DOHH2 (cell line): ENCODE measurements around the gene ADCK1.

Experiments
- H3F3A ChIP-seq: fragments of 200-600 bp; sonication (generic), shearing (Covaris generic); 2 replicates; pipeline ENCODE4 v1.6.0; 2016; ENCODE audit warnings: antibody characterized with exemption, mild to moderate bottlenecking; ENCODE audit not compliant: control insufficient read depth, insufficient read depth
- H3K27ac ChIP-seq: fragments of 200-600 bp; sonication (generic); 2 replicates; pipeline ENCODE4 v1.5.1; 2014; ENCODE audit warnings: low read depth, mild to moderate bottlenecking, low read length, moderate library complexity
- H3K27me3 ChIP-seq: fragments of 200-600 bp; sonication (generic); 2 replicates; pipeline ENCODE4 v1.6.1; 2014; ENCODE audit warnings: mild to moderate bottlenecking, low read length, mixed read lengths; ENCODE audit not compliant: control insufficient read depth
- H3K36me3 ChIP-seq: fragments of 200-600 bp; sonication (generic); 2 replicates; pipeline ENCODE4 v1.6.1; 2014; ENCODE audit warnings: mild to moderate bottlenecking, low read length, moderate library complexity, mixed read lengths; ENCODE audit not compliant: control insufficient read depth
- H3K4me1 ChIP-seq: fragments of 200-600 bp; sonication (generic); 2 replicates; pipeline ENCODE4 v1.6.1; 2014; ENCODE audit warnings: mild to moderate bottlenecking, low read length, mixed read lengths; ENCODE audit not compliant: control insufficient read depth
- H3K4me2 ChIP-seq: fragments of 200-600 bp; sonication (generic); 2 replicates; pipeline ENCODE4 v1.6.0; 2014; ENCODE audit warnings: mild to moderate bottlenecking, low read length, moderate library complexity
- H3K4me3 ChIP-seq: fragments of 200-600 bp; sonication (generic); 2 replicates; pipeline ENCODE4 v1.5.1; 2014; ENCODE audit warnings: mild to moderate bottlenecking, low read length, mixed read lengths
- H3K79me2 ChIP-seq: fragments of 200-600 bp; sonication (generic); 2 replicates; pipeline ENCODE4 v1.6.1; 2014; ENCODE audit warnings: mild to moderate bottlenecking, low read length, mixed read lengths; ENCODE audit not compliant: control insufficient read depth
- H3K9me2 ChIP-seq: fragments of 200-600 bp; sonication (generic); replicated peaks from 2 replicates; pipeline ENCODE4 v1.6.1; 2014; ENCODE audit warnings: mild to moderate bottlenecking, low read length, mixed read lengths; ENCODE audit not compliant: control insufficient read depth
- H3K9me3 ChIP-seq: fragments of 200-600 bp; sonication (generic); 2 replicates; pipeline ENCODE4 v1.6.1; 2014; ENCODE audit warnings: antibody characterized with exemption, low read length, mixed read lengths; ENCODE audit not compliant: control insufficient read depth, insufficient read depth
- H4K20me1 ChIP-seq: fragments of 200-600 bp; sonication (generic); 2 replicates; pipeline ENCODE4 v1.6.0; 2014; ENCODE audit warnings: low read depth, mild to moderate bottlenecking, antibody characterized with exemption, low read length, moderate library complexity; ENCODE audit not compliant: control insufficient read depth, insufficient read depth
- CTCF ChIP-seq: fragments of 200-600 bp; sonication (generic); IDR thresholded peaks from one replicate; pipeline ENCODE4 v1.5.1; 2014; ENCODE audit warnings: antibody characterized with exemption, mild to moderate bottlenecking, low read depth, low read length; ENCODE audit not compliant: poor library complexity, severe bottlenecking
- EZH2phosphoT487 ChIP-seq: fragments of 200-600 bp; sonication (generic); IDR thresholded peaks from 2 replicates; pipeline ENCODE4 v1.6.1; 2017; ENCODE audit warnings: borderline replicate concordance, mild to moderate bottlenecking, antibody characterized with exemption, low read length, moderate library complexity, mixed read lengths

The ADCK1 gene

GRCh38 chr14:77897374-77897773 is 97.5 kb downstream of the ADCK1 start:
- Histone ChIP-seq H3K4me3 (no peak overlapping the region), H3K4me1 (no peaks in the 10 kb centered on the region), H3K4me2 (no peak overlapping the region), H3K36me3 (no peaks in the 10 kb centered on the region), H3K27me3 (no peaks in the 10 kb centered on the region), H3K9me2 (no peaks in the 10 kb centered on the region), H3F3A (no peaks in the 10 kb centered on the region), H3K27ac (no peak overlapping the region), H4K20me1 (no peaks in the 10 kb centered on the region), H3K79me2 (no peaks in the 10 kb centered on the region), H3K9me3 (no peaks in the 10 kb centered on the region)
- no peak for TF ChIP-seq EZH2phosphoT487
- no peak for TF ChIP-seq CTCF

- Histone ChIP-seq H4K20me1 (no peaks in the 10 kb centered on the region), H3K36me3 (no peaks in the 10 kb centered on the region), H3K27ac (no peak overlapping the region), H3K9me2 (no peaks in the 10 kb centered on the region), H3F3A (no peaks in the 10 kb centered on the region), H3K4me3 (no peak overlapping the region), H3K27me3 (no peaks in the 10 kb centered on the region), H3K4me2 (no peak overlapping the region), H3K4me1 (0 out of 2 replicates have a peak, but pooled peaks cover 2% of the 10 kb centered on the region), H3K9me3 (no peaks in the 10 kb centered on the region), H3K79me2 (no peaks in the 10 kb centered on the region)
- TF ChIP-seq CTCF (no peak), EZH2phosphoT487 (no peak)
Observed at GRCh38 chr14:77902811-77903210, 102.9 kb downstream of the ADCK1 start.

- H3K4me2 ChIP-seq, result no peak overlapping the region
- no peaks in the 10 kb centered on the region for H3K9me2 ChIP-seq
- no peaks in the 10 kb centered on the region for H3K79me2 ChIP-seq
- no peak for TF ChIP-seq CTCF
- TF ChIP-seq EZH2phosphoT487, result no peak
- no peaks in the 10 kb centered on the region for H3K9me3 ChIP-seq
- H3K27ac ChIP-seq, result no peak overlapping the region
- H4K20me1 ChIP-seq, result no peaks in the 10 kb centered on the region
- H3K4me3 ChIP-seq, result no peak overlapping the region
- 0 out of 2 replicates have a peak, but pooled peaks cover 2% of the 10 kb centered on the region for H3K4me1 ChIP-seq
- no peaks in the 10 kb centered on the region for H3K36me3 ChIP-seq
- no peaks in the 10 kb centered on the region for H3F3A ChIP-seq
- H3K27me3 ChIP-seq, result no peaks in the 10 kb centered on the region
Observed at GRCh38 chr14:77903221-77903620, 103.3 kb downstream of the ADCK1 start.
